ENCODE results near the gene RALY.

RALY gene

GRCh38 chr20:34070079-34070439 lies 76.3 kb downstream of the RALY start:
- peaks cover 50% of the 10 kb centered on the region; the same call in 1 of the 2 replicates for H3K36me3 ChIP-seq (ENCODE audit: insufficient read depth, low read length)
- peaks cover 56% of the 10 kb centered on the region for H3K79me2 ChIP-seq (ENCODE audit: insufficient read depth, low read length)

GRCh38 chr20:34070859-34071258 lies 77.1 kb downstream of the RALY start:
- H3K9ac ChIP-seq (ENCODE audit: low read depth, low read length, poor library complexity, severe bottlenecking): no peak overlapping the region
- H2AFZ ChIP-seq (ENCODE audit: low read length): no peak overlapping the region
- H3K79me2 ChIP-seq (ENCODE audit: insufficient read depth, low read length): peaks cover 51% of the 10 kb centered on the region
- no peaks in the 10 kb centered on the region for H3K27me3 ChIP-seq (ENCODE audit: insufficient read depth, low read length, poor library complexity, severe bottlenecking)
- no peaks in the 10 kb centered on the region for H3K9me3 ChIP-seq (ENCODE audit: insufficient read depth, low read depth, low read length)
- H3K36me3 ChIP-seq (ENCODE audit: insufficient read depth, low read length): peaks cover 51% of the 10 kb centered on the region; the same call in 1 of the 2 replicates
- no peaks in the 10 kb centered on the region for H3K9me2 ChIP-seq (replicated peaks; ENCODE audit: low read depth, low read length)
- no peak overlapping the region for H3K4me3 ChIP-seq (ENCODE audit: low read length, poor library complexity, severe bottlenecking)
- no peak overlapping the region for H3K4me2 ChIP-seq (ENCODE audit: low read depth, low read length, poor library complexity, severe bottlenecking)
- peaks cover 43% of the 10 kb centered on the region for H4K20me1 ChIP-seq (ENCODE audit: insufficient read depth, low read length, poor library complexity, severe bottlenecking)
- no peaks in the 10 kb centered on the region for H3F3A ChIP-seq (ENCODE audit: low read depth)
- TF ChIP-seq EZH2phosphoT487 (IDR thresholded peaks at IDR 0.05; ENCODE audit: borderline replicate concordance): no peak
- TF ChIP-seq CTCF (conservative IDR thresholded peaks at IDR 0.05; ENCODE audit: low read length): no peak
- peaks cover 6% of the 10 kb centered on the region for H3K4me1 ChIP-seq (ENCODE audit: insufficient read depth, low read length, poor library complexity, severe bottlenecking)

More at GRCh38 chr20:34070079-34070439, 76.3 kb downstream of the RALY start:
- Histone ChIP-seq H3K9me2 (replicated peaks; ENCODE audit: low read depth, low read length) (no peaks in the 10 kb centered on the region), H3K4me3 (ENCODE audit: low read length, poor library complexity, severe bottlenecking) (no peak overlapping the region), H3K9ac (ENCODE audit: low read depth, low read length, poor library complexity, severe bottlenecking) (no peak overlapping the region), H3K9me3 (ENCODE audit: insufficient read depth, low read depth, low read length) (no peaks in the 10 kb centered on the region), H3K4me1 (ENCODE audit: insufficient read depth, low read length, poor library complexity, severe bottlenecking) (peaks cover 6% of the 10 kb centered on the region), H3K27me3 (ENCODE audit: insufficient read depth, low read length, poor library complexity, severe bottlenecking) (no peaks in the 10 kb centered on the region), H3F3A (ENCODE audit: low read depth) (no peaks in the 10 kb centered on the region), H3K4me2 (ENCODE audit: low read depth, low read length, poor library complexity, severe bottlenecking) (no peak overlapping the region), H2AFZ (ENCODE audit: low read length) (no peak overlapping the region), H4K20me1 (ENCODE audit: insufficient read depth, low read length, poor library complexity, severe bottlenecking) (peaks cover 50% of the 10 kb centered on the region)
- TF ChIP-seq CTCF (conservative IDR thresholded peaks at IDR 0.05; ENCODE audit: low read length): no peak
- TF ChIP-seq EZH2phosphoT487 (IDR thresholded peaks at IDR 0.05; ENCODE audit: borderline replicate concordance): no peak

GRCh38 chr20:34072076-34072475 lies 78.4 kb downstream of the RALY start:
- TF ChIP-seq CTCF (conservative IDR thresholded peaks at IDR 0.05; ENCODE audit: low read length): no peak
- no peak for TF ChIP-seq EZH2phosphoT487 (IDR thresholded peaks at IDR 0.05; ENCODE audit: borderline replicate concordance)
- Histone ChIP-seq H3K4me3 (ENCODE audit: low read length, poor library complexity, severe bottlenecking) (no peak overlapping the region), H3K9ac (ENCODE audit: low read depth, low read length, poor library complexity, severe bottlenecking) (no peak overlapping the region), H3K9me2 (replicated peaks; ENCODE audit: low read depth, low read length) (no peaks in the 10 kb centered on the region), H4K20me1 (ENCODE audit: insufficient read depth, low read length, poor library complexity, severe bottlenecking) (peaks cover 42% of the 10 kb centered on the region), H3K9me3 (ENCODE audit: insufficient read depth, low read depth, low read length) (no peaks in the 10 kb centered on the region), H3K4me1 (ENCODE audit: insufficient read depth, low read length, poor library complexity, severe bottlenecking) (peaks cover 6% of the 10 kb centered on the region), H3K4me2 (ENCODE audit: low read depth, low read length, poor library complexity, severe bottlenecking) (no peak overlapping the region), H3K27me3 (ENCODE audit: insufficient read depth, low read length, poor library complexity, severe bottlenecking) (no peaks in the 10 kb centered on the region), H3F3A (ENCODE audit: low read depth) (no peaks in the 10 kb centered on the region), H2AFZ (ENCODE audit: low read length) (no peak overlapping the region), H3K36me3 (ENCODE audit: insufficient read depth, low read length) (peaks cover 63% of the 10 kb centered on the region; the same call in 1 of the 2 replicates), H3K79me2 (ENCODE audit: insufficient read depth, low read length) (peaks cover 49% of the 10 kb centered on the region)

Measured in Loucy (cell line).